ENCODE results near the gene FREM2.

FREM2 gene

GRCh38 chr13:38667526-38668109, 19.3 kb upstream of the FREM2 start:
- H3K4me3 ChIP-seq (ENCODE audit: control insufficient read depth, low read depth, low read length) = no peak overlapping the region
- DNase-seq (ENCODE audit: low read depth) = no peak
- no peak for TF ChIP-seq CTCF (IDR thresholded peaks at IDR 0.05; ENCODE audit: control insufficient read depth, insufficient read depth, low read depth, low read length, missing control alignments)

DNA sequence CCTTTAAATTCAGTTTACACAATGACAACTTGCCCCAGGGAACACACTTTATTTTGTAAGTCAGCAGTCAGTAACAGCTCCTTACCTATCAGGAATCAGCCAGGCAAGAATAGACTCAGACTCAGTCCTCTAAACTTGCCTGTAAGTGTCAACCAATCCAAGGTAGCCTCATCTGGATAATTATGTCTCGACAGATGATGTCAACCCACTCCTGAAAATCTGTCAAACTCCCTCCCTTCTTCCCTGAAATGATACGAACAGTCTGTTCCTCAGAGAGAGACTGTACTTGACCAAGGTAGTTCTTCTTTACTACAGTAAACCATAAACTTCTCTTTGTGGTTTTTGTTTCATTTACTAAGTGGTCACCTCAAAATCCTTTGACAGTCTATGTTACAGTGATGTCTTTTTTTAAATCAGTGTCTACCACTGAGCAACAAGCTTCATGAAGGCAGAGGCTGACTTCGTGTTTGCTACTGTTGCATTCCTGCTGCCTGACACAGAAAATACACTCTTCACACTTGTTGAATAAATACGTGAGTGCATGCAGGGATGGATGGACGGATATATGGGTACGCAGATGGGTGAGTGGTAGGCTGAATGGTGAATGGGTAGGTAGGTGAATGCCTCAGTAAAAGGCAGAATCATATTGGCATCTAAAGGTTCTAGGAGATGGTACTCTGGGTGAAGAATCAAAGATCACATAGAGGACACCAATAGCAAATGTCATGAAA, 17.5 kb upstream of the FREM2 start:
- no peak overlapping the region for H3K4me3 ChIP-seq (ENCODE audit: control insufficient read depth, low read depth, low read length)
- no peak for DNase-seq (ENCODE audit: low read depth)
- TF ChIP-seq CTCF (IDR thresholded peaks at IDR 0.05; ENCODE audit: control insufficient read depth, insufficient read depth, low read depth, low read length, missing control alignments) = no peak

DNA sequence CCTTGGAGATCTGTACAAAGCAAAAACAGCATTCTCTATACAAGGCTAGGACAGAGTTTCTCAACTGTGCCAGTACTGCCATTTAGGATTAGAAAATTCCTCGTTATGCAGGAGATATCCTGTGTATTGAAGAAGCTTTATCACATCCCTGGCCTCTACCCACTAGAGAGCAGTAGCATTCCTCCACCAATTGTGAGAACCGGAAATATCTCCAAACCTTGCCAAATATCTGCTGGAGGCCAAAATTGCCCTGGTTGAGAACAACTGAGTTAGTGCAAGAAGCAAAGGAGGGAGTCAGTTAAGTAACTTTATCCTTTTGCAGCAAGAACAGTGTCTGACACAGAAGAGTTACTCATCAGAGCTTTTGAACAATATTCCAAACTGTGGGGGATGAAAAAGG, 16.2 kb upstream of the FREM2 start:
- DNase-seq (ENCODE audit: low read depth) = no peak
- TF ChIP-seq CTCF (IDR thresholded peaks at IDR 0.05; ENCODE audit: control insufficient read depth, insufficient read depth, low read depth, low read length, missing control alignments) = no peak
- H3K4me3 ChIP-seq (ENCODE audit: control insufficient read depth, low read depth, low read length) = no peak overlapping the region

GRCh38 chr13:38671980-38672379, 14.9 kb upstream of the FREM2 start:
- no peak overlapping the region for H3K4me3 ChIP-seq (ENCODE audit: control insufficient read depth, low read depth, low read length)
- no peak for DNase-seq (ENCODE audit: low read depth)
- TF ChIP-seq CTCF (IDR thresholded peaks at IDR 0.05; ENCODE audit: control insufficient read depth, insufficient read depth, low read depth, low read length, missing control alignments) = no peak

DNA sequence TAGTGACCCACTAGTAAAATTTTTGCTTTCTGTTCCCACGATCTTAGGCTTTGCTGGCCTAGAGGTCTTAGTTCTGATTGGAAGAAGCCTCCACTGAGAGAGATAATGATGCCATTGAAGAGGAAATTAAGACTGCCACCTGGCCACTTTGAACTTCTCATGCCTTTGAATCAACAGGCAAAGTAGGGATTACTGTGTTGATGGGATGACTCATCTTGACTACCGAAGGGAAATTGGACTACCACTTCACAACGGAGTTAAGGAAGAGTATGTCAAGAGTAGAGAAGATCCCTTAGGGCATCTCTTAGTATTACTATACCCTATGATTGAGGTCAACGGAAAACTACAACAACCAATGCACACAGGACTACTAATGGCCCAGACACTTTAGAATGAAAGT, 12.7 kb upstream of the FREM2 start:
- no peak overlapping the region for H3K4me3 ChIP-seq (ENCODE audit: control insufficient read depth, low read depth, low read length)
- TF ChIP-seq CTCF (IDR thresholded peaks at IDR 0.05; ENCODE audit: control insufficient read depth, insufficient read depth, low read depth, low read length, missing control alignments) = no peak
- no peak for DNase-seq (ENCODE audit: low read depth)

DNA sequence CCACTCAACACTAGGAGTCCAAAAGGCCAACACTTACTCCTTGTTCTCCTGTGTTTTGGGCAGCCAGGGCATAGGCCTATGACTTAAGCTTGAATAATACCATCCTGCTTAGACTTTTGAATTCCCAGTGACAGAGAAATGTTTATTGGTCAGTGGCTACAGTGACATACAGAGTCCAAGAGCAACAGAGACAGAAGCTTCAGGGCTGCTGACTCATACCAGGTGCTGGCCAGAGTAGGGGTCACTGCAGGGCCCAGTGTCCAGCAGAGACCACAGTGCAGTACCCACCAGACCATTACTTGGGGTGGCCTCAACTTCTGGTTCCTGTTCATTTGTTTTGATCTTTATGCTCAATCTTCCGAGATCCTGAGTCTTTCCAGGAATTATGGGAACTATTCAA, 6.0 kb upstream of the FREM2 start:
- H3K4me3 ChIP-seq (ENCODE audit: control insufficient read depth, low read depth, low read length) = no peak overlapping the region
- no peak for DNase-seq (ENCODE audit: low read depth)
- no peak for TF ChIP-seq CTCF (IDR thresholded peaks at IDR 0.05; ENCODE audit: control insufficient read depth, insufficient read depth, low read depth, low read length, missing control alignments)
